ENCODE measurements around the gene MYO1D.

MYO1D gene

GRCh38 chr17:32855620-32856019 is 21.3 kb downstream of the MYO1D start:
- CTCF ChIA-PET = interaction anchor here (0.8 to 3.4 kb wide), 5 partner anchors 13 to 86 kb away, joined by 3 to 17 read pairs (median 5); partner anchors contain the start of gene MYO1D
- TF ChIP-seq CTCF (IDR thresholded peaks at IDR 0.05; ENCODE audit: control extremely low read depth, extremely low read depth, low read depth, missing control alignments) = no peak
- POLR2A ChIA-PET = no interaction called here
- DNase-seq (ENCODE audit: extremely low spot score) = no peak

- TF ChIP-seq CTCF (IDR thresholded peaks at IDR 0.05; ENCODE audit: control extremely low read depth, extremely low read depth, low read depth, missing control alignments) = no peak
- CTCF ChIA-PET = interaction anchor here (0.7 to 3.4 kb wide), 11 partner anchors 8 to 392 kb away, joined by 3 to 17 read pairs (median 4); partner anchors contain the start of gene MYO1D
Observed at GRCh38 chr17:32854832-32855389, 22.0 kb downstream of the MYO1D start.

GRCh38 chr17:32854207-32854606 is 22.7 kb downstream of the MYO1D start:
- ChIA-PET POLR2A (no interaction called here), CTCF (interaction anchor here (0.7 to 3.4 kb wide), 9 partner anchors 8 to 392 kb away, joined by 3 to 17 read pairs (median 4); partner anchors contain the start of gene MYO1D)
- no peak for DNase-seq (ENCODE audit: extremely low spot score)
- no peak for TF ChIP-seq CTCF (IDR thresholded peaks at IDR 0.05; ENCODE audit: control extremely low read depth, extremely low read depth, low read depth, missing control alignments)

More at GRCh38 chr17:32854832-32855389, 22.0 kb downstream of the MYO1D start:
- POLR2A ChIA-PET = no interaction called here
- no peak for DNase-seq (ENCODE audit: extremely low spot score)

GRCh38 chr17:32852811-32853210 is 24.1 kb downstream of the MYO1D start:
- TF ChIP-seq CTCF (IDR thresholded peaks at IDR 0.05; ENCODE audit: control extremely low read depth, extremely low read depth, low read depth, missing control alignments) = no peak
- ChIA-PET CTCF (interaction anchor here (3.4 kb wide), 1 partner anchor 24 kb away, joined by 17 read pairs; the partner anchor contains the start of gene MYO1D), POLR2A (no interaction called here)
- DNase-seq (ENCODE audit: extremely low spot score) = no peak

- TF ChIP-seq CTCF (IDR thresholded peaks at IDR 0.05; ENCODE audit: control extremely low read depth, extremely low read depth, low read depth, missing control alignments) = no peak
- ChIA-PET POLR2A (no interaction called here), CTCF (interaction anchor here (0.6 to 0.9 kb wide), 3 partner anchors 11 to 27 kb away, joined by 3 to 4 read pairs (median 3); partner anchors contain the start of gene MYO1D)
- no peak for DNase-seq (ENCODE audit: extremely low spot score)
Observed at GRCh38 chr17:32849879-32850278, 27.0 kb downstream of the MYO1D start.

GRCh38 chr17:32847977-32848376 is 28.9 kb downstream of the MYO1D start:
- no peak for DNase-seq (ENCODE audit: extremely low spot score)
- ChIA-PET POLR2A (interaction anchor here (0.6 kb wide), 1 partner anchor 42 kb away, joined by 3 read pairs; no protein-coding TSS in a partner anchor), CTCF (interaction anchor here (1.1 to 9.7 kb wide), 3 partner anchors 12 to 28 kb away, joined by 3 to 56 read pairs (median 5); partner anchors contain the start of gene MYO1D)
- TF ChIP-seq CTCF (IDR thresholded peaks at IDR 0.05; ENCODE audit: control extremely low read depth, extremely low read depth, low read depth, missing control alignments) = no peak
